GM23338 (cell line): Measurements from ENCODE around the gene CDH20. TPM values are rescaled to one million over a fixed set of nuclear protein-coding genes. Genes with fewer than 3 reads are reported as not detected.

ENCODE experiments used
- ATAC-seq: fragments of 200-7000 bp; cut with Tn5 transposase; 3 replicates; pipeline ENCODE4 v1.9.1; 2020
- DNase-seq: peaks from one replicate; pipeline ENCODE4 v3.0.0-alpha.2; 2015; ENCODE audit warnings: low spot score
- H2AFZ ChIP-seq: fragments of 200-600 bp; sonication (generic); 2 replicates; pipeline ENCODE4 v1.8.0; 2016; ENCODE audit warnings: antibody characterized with exemption, mild to moderate bottlenecking, moderate library complexity
- H3F3A ChIP-seq: fragments of 200-600 bp; sonication (generic); replicated peaks from 2 replicates; pipeline ENCODE4 v1.8.0; 2017; ENCODE audit warnings: antibody characterized with exemption, mixed run types, low read depth
- H3K27ac ChIP-seq: fragments of 200-600 bp; sonication (generic); 2 replicates; pipeline ENCODE4 v1.6.1; 2016; ENCODE audit warnings: low read depth
- H3K27me3 ChIP-seq: fragments of 200-600 bp; sonication (generic); 2 replicates; pipeline ENCODE4 v1.8.0; 2016; ENCODE audit warnings: mild to moderate bottlenecking, mixed run types, moderate library complexity; ENCODE audit not compliant: insufficient read depth
- H3K36me3 ChIP-seq: fragments of 200-600 bp; sonication (generic); 2 replicates; pipeline ENCODE4 v1.8.0; 2016; ENCODE audit warnings: mild to moderate bottlenecking; ENCODE audit not compliant: insufficient read depth
- H3K4me1 ChIP-seq: fragments of 200-600 bp; sonication (generic); 2 replicates; pipeline ENCODE4 v1.8.0; 2016; ENCODE audit warnings: mild to moderate bottlenecking, moderate library complexity; ENCODE audit not compliant: insufficient read depth
- H3K4me2 ChIP-seq: fragments of 200-600 bp; sonication (generic); 2 replicates; pipeline ENCODE4 v1.7.1; 2017; ENCODE audit warnings: mixed run types
- H3K4me3 ChIP-seq: fragments of 200-600 bp; sonication (generic); 2 replicates; pipeline ENCODE4 v1.6.1; 2016; ENCODE audit warnings: mixed run types
- H3K79me2 ChIP-seq: fragments of 200-600 bp; sonication (generic); replicated peaks from 2 replicates; pipeline ENCODE4 v1.8.0; 2017; ENCODE audit warnings: mild to moderate bottlenecking; ENCODE audit not compliant: insufficient read depth
- H3K9me2 ChIP-seq: fragments of 200-600 bp; sonication (generic); 2 replicates; pipeline ENCODE4 v1.8.0; 2017; ENCODE audit not compliant: insufficient read depth
- H4K20me1 ChIP-seq: fragments of 200-600 bp; sonication (generic); replicated peaks from 2 replicates; pipeline ENCODE4 v1.8.0; 2017; ENCODE audit warnings: mild to moderate bottlenecking; ENCODE audit not compliant: insufficient read depth
- H3K27ac Mint-ChIP-seq: 2 replicates; pipeline ENCODE4 v1.8.0; 2020; ENCODE audit warnings: inconsistent platforms, mild to moderate bottlenecking, moderate library complexity, mixed read lengths
- H3K27me3 Mint-ChIP-seq: 3 replicates; pipeline ENCODE4 v1.8.0; 2022; ENCODE audit warnings: low read depth, mild to moderate bottlenecking, moderate library complexity, mixed read lengths, inconsistent platforms; ENCODE audit not compliant: insufficient read depth, poor library complexity
- H3K36me3 Mint-ChIP-seq: 3 replicates; pipeline ENCODE4 v1.8.0; 2021; ENCODE audit warnings: low read depth, mild to moderate bottlenecking, inconsistent platforms, moderate library complexity, mixed read lengths
- H3K4me1 Mint-ChIP-seq: 3 replicates; pipeline ENCODE4 v1.8.0; 2020; ENCODE audit warnings: mild to moderate bottlenecking, inconsistent platforms, mixed read lengths
- H3K4me3 Mint-ChIP-seq: 3 replicates; pipeline ENCODE4 v1.8.0; 2021; ENCODE audit warnings: moderate library complexity, mild to moderate bottlenecking, inconsistent platforms, mixed read lengths
- H3K9me3 Mint-ChIP-seq: 3 replicates; pipeline ENCODE4 v1.8.0; 2020; ENCODE audit warnings: moderate library complexity, mild to moderate bottlenecking, inconsistent platforms, mixed read lengths
- CREB1 ChIP-seq: fragments of 250-450 bp; sonication (Bioruptor Pico); IDR thresholded peaks from 2 replicates; pipeline ENCODE4 v1.5.0; 2020; ENCODE audit warnings: low read depth, mild to moderate bottlenecking, moderate library complexity
- ETS1 ChIP-seq: IDR thresholded peaks from 2 replicates; pipeline ENCODE4 v1.6.1; 2016; ENCODE audit warnings: antibody characterized with exemption
- EZH2 ChIP-seq: fragments of 200-600 bp; sonication (generic); IDR thresholded peaks from one replicate; pipeline ENCODE4 v1.8.0; 2017; ENCODE audit warnings: antibody characterized with exemption, mild to moderate bottlenecking, low read depth; ENCODE audit not compliant: unreplicated experiment
- EZH2phosphoT487 ChIP-seq: fragments of 200-600 bp; sonication (generic); IDR thresholded peaks from one replicate; pipeline ENCODE4 v1.8.1; 2018; ENCODE audit warnings: antibody characterized with exemption; ENCODE audit not compliant: unreplicated experiment
- JUNB ChIP-seq: IDR thresholded peaks from one replicate; pipeline ENCODE4 v1.6.1; 2016; ENCODE audit warnings: antibody characterized with exemption; ENCODE audit not compliant: unreplicated experiment
- NANOG ChIP-seq: IDR thresholded peaks from 2 replicates; pipeline ENCODE4 v1.6.1; 2016; ENCODE audit warnings: antibody characterized with exemption, borderline replicate concordance
- POLR2AphosphoS5 ChIP-seq: IDR thresholded peaks from 2 replicates; pipeline ENCODE4 v1.6.1; 2016; ENCODE audit warnings: antibody characterized with exemption, low read depth
- REST ChIP-seq: IDR thresholded peaks from one replicate; pipeline ENCODE4 v1.6.1; 2018; ENCODE audit warnings: antibody characterized with exemption; ENCODE audit not compliant: unreplicated experiment
- STAT1 ChIP-seq: IDR thresholded peaks from one replicate; pipeline ENCODE4 v1.6.1; 2016; ENCODE audit warnings: antibody characterized with exemption; ENCODE audit not compliant: unreplicated experiment
- ZNF114 ChIP-seq: fragments of 250-450 bp; sonication (Bioruptor Pico); IDR thresholded peaks from 2 replicates; pipeline ENCODE4 v1.5.0; 2020; ENCODE audit warnings: mild to moderate bottlenecking, moderate library complexity
- ZNF331 ChIP-seq: fragments of 250-450 bp; sonication (Bioruptor Pico); IDR thresholded peaks from 2 replicates; pipeline ENCODE4 v1.5.0; 2020; ENCODE audit warnings: low read depth, mild to moderate bottlenecking, moderate library complexity
- ZNF462 ChIP-seq: fragments of 250-450 bp; sonication (Bioruptor Pico); IDR thresholded peaks from 2 replicates; pipeline ENCODE4 v1.5.0; 2020; ENCODE audit warnings: mild to moderate bottlenecking, moderate library complexity
- polyA plus RNA-seq: library from polyadenylated mRNA; unstranded; fragments of >200 nt; fragmentation: Nextera tagmentation; extraction: Ambion mirVana; gene quantifications from 2 replicates; pipeline ENCODE4 v1.2.1, GENCODE V29; 2016
- total RNA-seq: library from RNA; depleted of rRNA; stranded (reverse); fragments of >200 nt; shearing (Covaris generic); gene quantifications from 2 replicates; pipeline ENCODE4 v1.2.3, GENCODE V29; 2014

The CDH20 gene
- total and polyA plus RNA-seq, 2 experiments from 2014 or later: 1.0 TPM; not detected in 1

GRCh38 chr18:61471942-61472341 is 138.7 kb downstream of the CDH20 start (continued):
- TF ChIP-seq REST (no peak), EZH2 (no peak), ETS1 (no peak), JUNB (no peak)

GRCh38 chr18:61474341-61474740 is 141.1 kb downstream of the CDH20 start:
- H3K36me3 Mint-ChIP-seq: no peaks in the 10 kb centered on the region
- no peak overlapping the region for H3K4me2 ChIP-seq
- H3K36me3 ChIP-seq: no peaks in the 10 kb centered on the region
- H3K9me2 ChIP-seq: no peaks in the 10 kb centered on the region
- no peaks in the 10 kb centered on the region for H3K79me2 ChIP-seq
- peaks cover 13% of the 10 kb centered on the region; the same call in 1 of the 2 replicates for H3K4me1 ChIP-seq
- H3K4me3 ChIP-seq: no peak overlapping the region
- DNase-seq (no peak), ATAC-seq (no peak)
- no peaks in the 10 kb centered on the region for H3K9me3 Mint-ChIP-seq
- peaks cover 3% of the 10 kb centered on the region for H3K27me3 Mint-ChIP-seq
- H3K27me3 ChIP-seq: no peaks in the 10 kb centered on the region
- H2AFZ ChIP-seq: no peak overlapping the region; the same call in 1 of the 2 replicates
- no peak overlapping the region for H3K4me3 Mint-ChIP-seq
- H3K4me1 Mint-ChIP-seq: 0 out of 3 replicates have a peak, but pooled peaks cover 2% of the 10 kb centered on the region
- H3K27ac Mint-ChIP-seq: no peak overlapping the region
- H4K20me1 ChIP-seq: no peaks in the 10 kb centered on the region
- no peaks in the 10 kb centered on the region for H3F3A ChIP-seq
- H3K27ac ChIP-seq: no peak overlapping the region
- TF ChIP-seq ETS1: no peak
- TF ChIP-seq POLR2AphosphoS5: no peak
- TF ChIP-seq ZNF331: no peak
- TF ChIP-seq ZNF114 (CRISPR knock-in tag): no peak
- no peak for TF ChIP-seq NANOG
- no peak for TF ChIP-seq CREB1 (CRISPR knock-in tag)
- no peak for TF ChIP-seq EZH2
- TF ChIP-seq EZH2phosphoT487: no peak
- TF ChIP-seq STAT1: no peak
- TF ChIP-seq ZNF462 (CRISPR knock-in tag): no peak
- no peak for TF ChIP-seq JUNB
